ENCODE data around the gene ARFRP1. TPM values are rescaled to one million over a fixed set of nuclear protein-coding genes. Genes with fewer than 3 reads are reported as not detected.

Gene ARFRP1
- total and polyA plus RNA-seq, 2 of the 13 experiments (the other 11 are each of a cell fraction or from before 2014, with no cell fraction given), result 32.0 to 51.1 TPM

DNA sequence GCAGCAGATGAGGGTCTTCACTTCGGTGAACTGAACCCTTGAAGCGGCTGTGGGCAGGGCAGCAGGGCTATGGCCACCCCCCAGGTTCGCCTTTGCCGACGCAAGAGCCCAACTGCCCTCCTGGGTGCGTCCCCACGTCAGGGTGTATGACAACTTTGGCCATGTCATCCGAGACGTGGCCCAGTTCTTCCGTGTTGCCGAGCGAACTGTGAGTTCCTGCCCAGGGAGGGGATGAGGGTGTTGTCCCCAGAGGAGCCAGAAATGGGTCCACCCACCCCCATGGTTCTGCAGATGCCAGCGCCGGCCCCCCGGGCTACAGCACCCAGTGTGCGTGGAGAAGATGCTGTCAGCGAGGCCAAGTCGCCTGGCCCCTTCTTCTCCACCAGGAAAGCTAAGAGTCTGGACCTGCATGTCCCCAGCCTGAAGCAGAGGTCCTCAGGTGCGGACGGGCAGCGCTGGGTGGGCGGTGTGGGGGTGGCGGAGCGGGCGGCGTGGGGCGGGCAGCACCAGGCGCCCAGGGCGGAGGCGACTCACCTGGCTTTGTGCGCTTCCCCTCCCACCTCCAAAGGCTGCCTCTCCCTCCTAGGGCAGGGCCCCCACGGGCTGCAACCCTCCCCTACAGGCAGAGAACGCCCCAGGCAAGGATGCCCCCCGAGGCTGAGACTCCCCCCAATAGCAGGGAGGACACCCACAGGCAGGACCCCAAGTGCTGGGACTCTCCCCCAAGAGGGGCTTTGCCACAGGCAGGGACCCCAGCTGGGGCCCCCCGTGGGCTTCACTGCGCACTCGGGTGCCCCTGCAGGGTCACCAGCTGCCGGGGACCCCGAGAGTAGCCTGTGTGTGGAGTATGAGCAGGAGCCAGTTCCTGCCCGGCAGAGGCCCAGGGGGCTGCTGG, 17.5 kb downstream of the ARFRP1 start:
- H3K27me3 ChIP-seq (ENCODE audit: control insufficient read depth in 1 of 2, insufficient read depth in 2 of 2, low read length in 2 of 2), result no peaks in the 10 kb centered on the region
- H3K27ac ChIP-seq (ENCODE audit: extremely low read length, insufficient read depth, low read length), result no peak overlapping the region
- DNase-seq (ENCODE audit: low spot score), result no peak
- peak in 1 of 2 experiments; percentile 2; a peak in 1 of 4 replicates for TF ChIP-seq POLR2A (IDR thresholded peaks at IDR 0.05; ENCODE audit: insufficient read depth in 1 of 2, low read depth in 2 of 2, low read length in 2 of 2)
- 0 out of 2 replicates have a peak, but pooled peaks have one; percentile 8 for TF ChIP-seq KDM5B (CRISPR knock-in tag; IDR thresholded peaks at IDR 0.05; ENCODE audit: borderline replicate concordance)
- 0 out of 2 replicates have a peak, but pooled peaks have one; percentile 19 for TF ChIP-seq SSRP1 (CRISPR knock-in tag; IDR thresholded peaks at IDR 0.05)
- no peak for TF ChIP-seq ZMYM2 (CRISPR knock-in tag; IDR thresholded peaks at IDR 0.05)
- no peak for TF ChIP-seq NCOA5 (CRISPR knock-in tag; IDR thresholded peaks at IDR 0.05)
- peak; percentile 4 for TF ChIP-seq AGO2 (optimal IDR thresholded peaks at IDR 0.05; ENCODE audit: low read depth, low read length)
- TF ChIP-seq POLR2G (IDR thresholded peaks at IDR 0.05; ENCODE audit: low read depth, low read length), result peak; percentile 3
- H3K9me3 ChIP-seq (ENCODE audit: low read length), result no peaks in the 10 kb centered on the region
- no peak for FAIRE-seq
- no peak overlapping the region for H3K4me2 ChIP-seq (ENCODE audit: low read depth, low read length)
- intact Hi-C loops (cut with micrococcal nuclease; ENCODE audit: unreplicated experiment), result no loop called here
- peaks cover 3 to 4% of the 10 kb centered on the region in 2 experiments; a peak in 3 of 5 replicates for H3K36me3 ChIP-seq (replicated peaks in 1 of 2; ENCODE audit: control insufficient read depth in 1 of 2, insufficient read depth in 2 of 2, low read length in 2 of 2)
- no peak overlapping the region for H2AFZ ChIP-seq (ENCODE audit: low read length)
- H3K79me2 ChIP-seq (ENCODE audit: insufficient read depth, low read length), result no peaks in the 10 kb centered on the region
- H4K20me1 ChIP-seq (ENCODE audit: insufficient read depth, low read length), result no peaks in the 10 kb centered on the region; the same call in 1 of the 2 replicates
- CTCF ChIA-PET (ENCODE audit: low intra/inter-chr PET ratio, low total read pairs), result no interaction called here
- H3K9ac ChIP-seq (ENCODE audit: insufficient read depth, low read depth, low read length), result no peak overlapping the region
- 94% methylated on average over 35 of the region's 40 CpGs for WGBS (ENCODE audit: low lambda C conversion rate)
- in situ Hi-C loops (cut with HindIII; ENCODE audit: extremely low pct_ligation_motif_present, low pct_unique_long_range_greater_than_20kb), result no loop called here
- H3K4me3 ChIP-seq (replicated peaks in 1 of 3; ENCODE audit: insufficient read depth in 1 of 3, low read depth in 2 of 3, low read length in 3 of 3), result no peak overlapping the region
- POLR2A ChIA-PET, result no interaction called here
- no TSS peak for BruUV-seq (replicated peaks)
- ATAC-seq, result no peak
- H3K4me1 ChIP-seq (ENCODE audit: insufficient read depth, low read length), result no peaks in the 10 kb centered on the region
